HL-60/S4 treated with phorbol 12-myristate 13-acetate at 8.2 ng/mL for 4 days and 3 days (cell line): ENCODE data around the gene SPR.

ENCODE experiments used
- in situ Hi-C: fragments of 300-500 bp; cut with MboI; formaldehyde crosslinking; loops from 2 replicates; pipeline ENCODE4 v1.15.0; 2022; ENCODE audit warnings: low sequenced_read_pairs

Gene SPR

DNA sequence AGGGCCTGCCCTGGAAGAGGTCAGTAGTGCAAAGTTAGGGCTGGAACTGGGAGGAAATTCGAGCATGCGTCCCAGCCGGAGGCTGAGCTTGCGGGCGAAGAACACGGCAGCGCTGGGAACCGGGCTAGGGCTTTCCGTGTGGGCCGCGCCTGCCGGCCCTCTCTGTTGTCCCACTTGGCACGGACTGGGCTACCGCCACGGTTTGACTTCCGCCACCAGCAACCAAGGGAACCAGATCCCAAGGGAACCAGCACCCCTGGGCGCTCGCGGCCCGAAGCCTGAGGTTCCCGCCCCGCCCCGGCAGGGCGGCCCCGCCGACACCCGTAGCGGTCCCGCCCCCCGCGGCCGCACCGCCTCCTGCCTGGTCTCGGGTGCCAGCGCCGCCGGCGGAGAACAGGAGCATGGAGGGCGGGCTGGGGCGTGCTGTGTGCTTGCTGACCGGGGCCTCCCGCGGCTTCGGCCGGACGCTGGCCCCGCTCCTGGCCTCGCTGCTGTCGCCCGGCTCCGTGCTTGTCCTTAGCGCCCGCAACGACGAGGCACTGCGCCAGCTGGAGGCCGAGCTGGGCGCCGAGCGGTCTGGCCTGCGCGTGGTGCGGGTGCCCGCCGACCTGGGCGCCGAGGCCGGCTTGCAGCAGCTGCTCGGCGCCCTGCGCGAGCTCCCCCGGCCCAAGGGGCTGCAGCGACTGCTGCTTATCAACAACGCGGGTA lies at the start of gene SPR:
Gene SPR, plus strand, starts transcription at position 377 of the 708 bp plus-strand sequence. Its CDS starts 25 bp downstream, at position 402.
- in situ Hi-C loops, result loop anchor here (25.0 kb wide), 1 partner anchor 275 kb away; no protein-coding TSS in a partner anchor

DNA sequence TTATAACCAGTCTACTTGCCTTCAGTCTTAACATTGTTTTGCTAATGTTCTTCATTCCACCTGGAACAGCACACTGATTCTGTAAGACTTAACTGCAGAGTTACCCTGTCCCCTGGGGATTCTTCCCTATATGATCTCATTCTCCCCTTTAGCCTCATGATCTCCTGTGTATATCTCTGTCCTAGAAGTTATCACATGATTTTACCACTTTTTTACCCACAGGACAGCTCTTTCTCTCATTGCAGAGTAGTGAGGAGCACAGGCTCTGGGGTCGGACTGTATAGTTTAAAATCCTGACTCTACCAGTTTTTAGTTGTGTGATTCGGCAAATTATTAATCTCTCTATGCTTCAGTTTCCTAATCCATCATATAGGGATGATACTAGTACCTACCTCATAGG lies 47.1 kb upstream of the SPR start:
- in situ Hi-C loops, result no loop called here

DNA sequence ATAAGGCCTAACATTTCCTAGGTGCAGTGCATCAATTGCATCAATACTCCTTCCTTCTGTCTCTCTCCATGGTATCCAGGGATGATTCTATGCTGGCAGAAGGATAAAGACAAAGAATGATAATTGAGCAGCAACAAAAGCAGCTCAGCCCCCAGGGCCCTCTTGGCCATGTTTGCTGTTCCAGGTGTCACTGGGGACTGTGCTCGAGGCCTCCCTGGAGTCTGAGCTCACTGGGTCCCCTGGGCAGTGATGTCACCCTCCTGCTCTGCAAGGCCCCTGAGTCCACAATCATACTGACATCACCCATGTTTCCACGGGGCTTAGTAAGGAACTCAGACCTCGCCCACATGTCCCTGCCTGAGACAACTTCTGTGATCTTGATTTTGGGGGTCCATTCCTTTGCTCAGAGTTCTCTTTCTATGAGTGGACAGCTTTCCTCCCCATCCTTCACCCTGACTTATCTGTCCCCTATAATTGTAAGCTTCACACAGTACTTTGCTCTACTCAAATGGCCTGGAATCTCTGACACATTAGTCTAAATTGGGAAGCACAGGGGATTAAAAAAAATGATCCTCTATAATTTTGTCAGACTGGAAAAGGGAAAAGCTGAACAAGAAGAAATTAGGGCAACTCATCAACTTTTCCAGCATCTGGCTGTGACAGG lies 45.6 kb upstream of the SPR start:
- in situ Hi-C loops, result no loop called here

DNA sequence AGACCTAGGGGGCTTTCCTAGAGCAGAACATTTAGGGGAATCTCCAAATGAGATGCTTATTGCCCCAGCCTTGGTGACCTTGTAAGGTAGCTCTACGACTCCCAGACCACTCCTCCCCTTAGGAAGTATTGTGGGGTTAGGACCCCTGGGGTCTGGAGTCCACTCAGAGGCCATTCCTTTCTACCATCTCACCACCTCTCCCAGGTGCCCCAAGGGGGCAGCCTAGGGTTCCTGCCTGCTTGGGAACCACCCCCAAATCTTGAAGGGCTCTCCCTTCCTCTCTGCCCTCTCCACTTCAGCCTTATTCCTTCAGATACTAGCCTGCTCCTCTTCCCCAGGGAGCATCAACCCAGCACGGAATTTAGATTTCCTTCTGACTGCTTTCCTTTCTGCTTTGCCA lies 43.9 kb upstream of the SPR start:
- in situ Hi-C loops, result no loop called here

DNA sequence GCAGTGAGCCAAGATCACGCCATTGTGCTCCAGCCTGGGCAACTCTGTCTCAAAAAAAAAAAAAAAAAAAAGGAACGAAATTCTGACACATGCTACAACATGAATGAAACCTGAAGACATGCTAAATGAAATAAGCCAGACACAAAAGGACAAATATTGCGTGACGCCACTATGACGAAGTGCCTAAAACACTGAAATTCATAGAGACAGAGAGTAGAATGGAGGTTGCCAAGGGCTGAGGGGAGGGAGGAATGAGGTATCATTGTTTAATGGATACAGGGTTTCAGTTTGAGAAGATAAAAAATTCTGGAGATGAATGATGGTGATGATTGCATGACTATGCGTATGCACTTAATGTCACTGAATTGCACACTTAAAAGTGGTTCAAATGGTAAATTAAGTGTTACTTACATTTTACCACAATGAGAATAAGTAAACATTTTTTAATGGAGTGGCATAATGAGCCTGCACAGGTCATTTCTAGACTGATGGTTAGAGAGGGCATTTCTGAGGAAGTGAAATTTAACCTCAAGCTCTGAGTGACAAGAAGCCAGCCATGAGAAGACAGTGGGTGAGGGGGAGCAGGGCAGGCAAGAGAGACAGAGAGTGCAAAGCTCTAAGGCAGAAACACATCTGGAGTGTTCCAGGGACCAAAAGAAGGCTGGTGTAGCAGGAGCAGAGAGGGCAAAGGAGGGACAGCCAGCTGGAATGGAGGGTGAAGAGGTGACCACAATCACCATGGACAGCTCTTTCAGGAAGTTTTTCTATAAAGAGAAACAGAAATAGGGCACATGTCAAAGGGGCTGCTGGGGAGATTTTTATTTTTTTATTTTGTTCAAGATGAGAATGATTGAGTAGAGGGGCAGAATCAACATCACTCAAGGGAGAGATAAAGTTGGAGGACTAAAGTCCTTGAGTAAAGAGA lies 40.8 kb upstream of the SPR start:
- in situ Hi-C loops, result no loop called here

DNA sequence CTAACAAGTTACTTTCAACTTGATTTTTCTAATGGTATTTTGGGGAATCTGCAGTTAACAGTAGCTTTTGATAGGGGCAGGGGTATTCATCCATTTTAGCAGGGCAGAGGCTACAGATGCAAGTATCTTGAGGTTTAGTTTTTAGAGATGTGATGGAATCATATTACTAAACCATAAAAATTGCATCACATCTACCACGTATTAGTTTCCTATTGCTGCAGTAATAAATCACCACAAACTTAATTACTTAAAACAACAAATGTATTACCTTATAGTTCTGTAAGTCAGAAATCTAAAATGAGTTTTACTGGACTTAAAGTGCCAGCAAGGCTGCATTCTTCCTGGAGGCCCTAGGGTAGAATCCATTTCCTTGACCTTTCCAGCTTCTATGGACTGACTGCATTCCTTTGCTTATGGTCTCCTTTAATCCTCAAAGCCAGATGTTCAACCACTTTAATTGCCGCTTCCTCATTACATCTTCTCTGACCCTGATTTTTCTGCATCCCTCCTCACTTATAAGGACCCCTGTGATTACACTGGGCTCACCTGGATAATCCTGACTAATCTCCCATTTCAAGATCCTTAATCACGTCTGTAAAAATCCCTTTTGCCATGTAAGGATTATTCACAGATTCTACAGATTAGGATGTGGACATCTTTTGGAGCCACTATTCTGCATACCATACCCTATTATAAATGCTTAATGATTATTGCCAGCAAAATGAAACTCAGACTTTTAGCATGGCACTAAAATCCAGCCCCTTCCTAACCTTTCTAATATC lies 39.5 kb upstream of the SPR start:
- in situ Hi-C loops, result no loop called here

DNA sequence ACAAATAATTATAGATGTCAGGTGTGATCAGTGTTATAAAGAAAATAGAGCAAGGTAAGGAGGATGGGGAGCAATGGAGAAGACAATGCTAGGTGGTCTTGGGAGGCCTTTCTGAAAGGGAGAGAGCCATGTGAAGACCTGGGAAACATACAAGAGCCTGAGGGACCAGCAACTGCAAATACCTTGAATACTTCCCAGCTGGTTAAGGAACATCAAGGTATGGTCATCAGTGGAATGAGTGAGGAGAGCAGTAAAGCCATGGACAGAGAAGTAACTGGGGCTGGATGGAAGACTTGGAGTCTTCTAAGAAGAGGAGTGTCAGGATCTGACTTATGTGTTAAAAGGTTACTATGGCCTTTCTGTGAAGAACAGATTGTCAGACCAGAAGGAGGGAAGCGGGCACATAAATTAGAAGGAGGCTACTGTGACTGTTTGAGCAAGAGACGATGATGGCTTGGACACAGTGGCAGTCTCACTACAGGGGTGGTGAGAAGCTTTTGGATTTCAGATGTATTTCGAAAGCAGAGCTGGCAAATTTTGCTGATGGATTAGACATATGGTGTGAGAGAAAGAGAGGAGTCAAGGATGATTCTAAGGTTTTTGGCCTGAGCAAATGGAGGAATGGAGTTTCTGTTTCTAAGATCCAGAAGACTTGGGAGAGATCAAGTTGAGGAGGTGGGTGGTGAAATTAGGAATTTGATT lies 38.6 kb upstream of the SPR start:
- in situ Hi-C loops, result no loop called here

DNA sequence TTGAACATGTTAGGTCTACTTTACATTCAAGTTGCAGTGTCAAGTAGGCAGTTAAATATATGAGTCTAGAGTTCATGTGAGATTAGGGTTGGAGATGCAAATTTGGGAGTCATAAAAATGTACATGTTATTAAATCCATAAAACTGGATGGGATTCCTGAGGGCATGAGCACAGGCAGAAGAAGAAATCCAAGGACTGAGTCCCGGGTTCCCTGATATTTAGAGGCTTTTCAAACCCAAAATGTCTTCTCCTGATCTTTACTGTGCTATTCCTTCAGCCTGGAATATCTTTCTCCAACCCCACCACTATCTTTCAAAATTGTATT lies 38.1 kb upstream of the SPR start:
- in situ Hi-C loops, result no loop called here

DNA sequence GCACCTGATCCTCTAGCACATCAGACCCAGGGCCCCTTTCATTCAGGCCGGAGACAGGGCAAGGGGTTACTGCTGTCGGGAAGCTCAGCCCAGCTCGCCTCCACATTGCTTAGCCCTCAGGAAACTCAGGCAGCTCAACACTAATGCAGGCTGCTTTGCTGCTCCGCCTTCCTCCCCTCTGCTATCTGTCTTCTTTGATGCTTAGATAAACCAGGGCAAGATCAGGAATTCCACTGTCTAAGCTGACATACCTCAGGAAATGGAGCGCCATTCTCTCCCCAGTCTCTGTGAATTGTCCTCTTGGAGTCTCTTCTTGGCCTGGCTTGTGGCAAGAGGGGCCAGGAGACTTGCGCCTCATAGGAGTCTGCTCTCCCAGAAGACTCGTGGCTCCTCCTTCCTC lies 35.9 kb upstream of the SPR start:
- in situ Hi-C loops, result no loop called here

DNA sequence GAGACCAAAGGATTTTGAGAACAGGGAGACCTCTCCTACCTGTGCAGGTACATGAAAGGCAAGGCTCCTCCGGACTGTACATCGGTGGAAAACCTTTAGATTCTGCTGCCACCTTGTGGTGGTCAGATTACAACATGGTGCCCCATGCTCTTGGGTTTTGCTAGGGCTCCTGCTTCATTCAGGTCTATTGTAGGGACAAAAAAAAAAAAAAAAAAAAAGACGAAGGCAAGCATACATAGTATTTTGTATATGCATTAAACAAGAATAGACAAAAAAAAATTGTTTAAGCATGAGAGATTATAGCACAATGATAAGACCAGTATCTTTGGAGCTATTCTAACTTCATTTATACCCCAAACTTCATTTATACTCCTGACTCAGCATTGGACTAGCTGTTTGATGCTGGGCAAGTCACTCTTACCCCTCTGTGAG lies 27.4 kb upstream of the SPR start:
- in situ Hi-C loops, result no loop called here

DNA sequence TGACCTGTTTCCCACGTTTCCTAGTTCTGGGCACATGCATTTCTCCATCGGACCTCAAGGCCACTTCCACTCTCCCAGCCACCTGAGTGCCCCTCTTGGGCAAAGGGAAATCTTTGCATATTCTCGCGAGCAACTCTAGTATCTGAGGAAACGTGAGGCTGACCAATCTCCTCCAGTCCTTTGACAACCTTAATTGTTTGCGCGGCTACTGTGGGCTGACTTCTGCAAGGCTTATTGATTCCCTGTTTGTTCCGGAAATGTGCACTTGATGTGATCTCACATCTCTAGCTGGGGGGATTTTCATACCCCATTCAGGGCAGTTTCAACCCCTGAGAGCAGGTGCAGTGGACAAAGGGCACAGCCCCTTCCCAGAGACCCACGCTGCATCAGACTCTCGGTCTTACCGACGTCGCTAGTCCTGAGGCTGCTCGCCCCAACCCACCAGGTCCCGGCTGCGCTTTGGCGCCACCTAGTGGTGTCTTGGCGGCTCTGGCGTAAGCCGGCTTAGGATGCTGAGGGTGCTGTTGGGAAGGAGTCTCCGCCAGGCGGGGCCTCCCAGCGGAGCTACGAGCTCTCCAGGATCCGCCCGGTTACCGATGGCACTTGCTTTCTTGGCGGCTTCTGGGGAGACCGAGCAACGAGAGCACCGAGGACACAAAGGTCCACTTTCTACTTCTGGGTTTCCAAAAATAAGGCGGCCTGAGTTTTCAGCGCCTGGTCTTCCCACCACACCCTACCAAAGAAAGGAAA lies 24.8 kb upstream of the SPR start:
- in situ Hi-C loops, result no loop called here

DNA sequence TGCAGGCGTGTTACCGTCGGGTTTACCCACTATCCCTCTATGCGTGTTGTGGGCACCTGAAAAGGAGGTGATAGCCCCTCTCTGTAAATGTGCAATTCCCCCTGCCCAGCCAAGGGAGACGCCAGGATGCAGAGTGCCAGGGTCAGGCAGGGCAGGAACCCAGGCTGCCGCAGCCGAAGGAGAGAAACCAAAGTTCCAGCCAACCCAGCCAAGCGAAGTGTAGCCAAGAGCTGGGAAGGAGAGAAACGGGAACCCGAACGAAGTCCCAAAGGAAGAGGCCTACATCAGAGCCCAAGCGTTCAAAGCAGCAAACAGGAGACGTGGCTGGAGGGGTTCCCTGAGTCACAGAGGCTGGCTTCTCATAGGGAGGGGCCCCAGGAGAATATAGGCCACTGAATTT lies 24.2 kb upstream of the SPR start:
- in situ Hi-C loops, result no loop called here

DNA sequence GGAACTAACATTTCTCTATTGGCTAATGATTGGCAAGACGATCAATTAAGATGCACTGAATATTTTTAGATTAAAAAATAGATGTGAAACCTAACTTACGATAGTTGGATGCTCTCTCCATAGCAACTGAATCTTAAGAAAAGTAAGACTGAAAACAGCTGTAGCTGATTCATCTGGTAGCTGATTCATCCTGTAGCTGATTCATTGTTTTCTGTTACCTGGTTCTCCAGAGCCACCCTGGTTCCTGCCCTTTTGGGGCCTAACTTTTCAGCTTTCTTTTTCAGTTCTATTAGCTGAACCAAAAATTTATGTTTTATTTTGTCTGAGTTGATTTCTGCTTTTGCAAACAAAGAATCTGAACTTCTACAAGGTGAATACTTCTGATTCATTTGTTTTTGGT lies 22.7 kb upstream of the SPR start:
- in situ Hi-C loops, result no loop called here

DNA sequence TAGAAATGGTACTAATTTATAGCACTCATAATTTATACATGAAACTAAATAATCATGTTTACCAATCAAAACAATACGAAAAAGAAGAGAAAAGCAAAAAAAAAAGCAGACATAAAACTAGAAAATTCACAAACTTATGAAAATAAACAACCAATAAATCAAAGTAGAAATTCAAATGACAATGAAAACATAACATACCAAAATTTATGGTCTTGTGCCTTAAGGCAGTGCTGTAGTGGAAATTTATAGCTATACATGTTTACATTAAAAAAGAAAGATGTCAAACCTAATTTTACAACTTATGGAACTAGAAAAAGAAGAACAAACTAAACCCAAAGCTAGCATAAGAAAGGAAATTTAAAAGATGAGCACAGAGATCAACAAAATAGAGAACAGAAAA lies 16.1 kb upstream of the SPR start:
- in situ Hi-C loops, result no loop called here

DNA sequence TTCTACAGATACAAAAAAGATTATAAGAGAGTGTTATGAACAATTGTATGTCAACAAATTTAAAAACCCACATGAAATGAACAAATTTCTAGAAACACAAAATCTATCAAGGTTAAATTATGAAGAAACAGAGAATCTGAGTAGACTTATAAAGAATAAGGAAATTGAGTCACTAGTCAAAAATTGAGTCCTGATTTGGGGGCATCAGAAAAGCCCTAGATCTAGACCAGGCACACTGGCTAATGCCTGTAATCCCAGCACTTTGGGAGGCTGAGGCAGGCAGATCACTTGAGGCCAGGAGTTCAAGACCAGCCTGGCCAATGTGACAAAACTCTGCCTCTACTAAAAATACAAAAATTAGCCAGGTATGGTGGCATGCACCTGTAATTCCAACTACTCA lies 15.3 kb upstream of the SPR start:
- in situ Hi-C loops, result no loop called here

DNA sequence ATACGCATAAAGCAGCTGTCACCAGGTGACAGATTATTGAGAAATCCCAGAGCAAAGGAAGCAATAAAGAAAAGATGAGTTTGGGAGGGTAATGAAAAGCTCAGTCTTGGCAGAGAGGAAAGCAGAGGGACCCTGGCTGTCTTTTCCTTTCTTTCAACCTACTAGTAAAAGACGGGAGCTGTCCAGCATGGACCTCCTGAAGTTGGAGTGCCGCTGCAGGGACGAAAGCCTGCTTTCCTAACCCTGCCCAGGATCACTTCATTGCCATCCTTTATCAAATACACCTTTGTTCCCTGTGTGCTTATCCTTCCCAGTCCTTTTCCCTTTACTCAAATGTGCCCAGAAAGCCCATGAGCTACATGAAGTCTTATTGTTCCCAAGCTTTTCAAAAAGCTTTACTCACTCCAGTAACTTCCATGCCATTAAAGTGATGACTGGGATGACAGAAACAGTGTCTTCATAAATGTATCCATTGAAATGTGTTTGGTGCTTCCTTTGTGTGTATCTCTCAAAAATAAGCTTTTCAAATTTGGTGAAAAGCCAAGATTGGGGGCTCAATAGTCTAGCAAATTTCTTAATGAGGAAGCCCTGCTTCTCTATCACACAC lies 3.7 kb upstream of the SPR start:
- in situ Hi-C loops, result loop anchor here (25.0 kb wide), 1 partner anchor 279 kb away; no protein-coding TSS in a partner anchor

DNA sequence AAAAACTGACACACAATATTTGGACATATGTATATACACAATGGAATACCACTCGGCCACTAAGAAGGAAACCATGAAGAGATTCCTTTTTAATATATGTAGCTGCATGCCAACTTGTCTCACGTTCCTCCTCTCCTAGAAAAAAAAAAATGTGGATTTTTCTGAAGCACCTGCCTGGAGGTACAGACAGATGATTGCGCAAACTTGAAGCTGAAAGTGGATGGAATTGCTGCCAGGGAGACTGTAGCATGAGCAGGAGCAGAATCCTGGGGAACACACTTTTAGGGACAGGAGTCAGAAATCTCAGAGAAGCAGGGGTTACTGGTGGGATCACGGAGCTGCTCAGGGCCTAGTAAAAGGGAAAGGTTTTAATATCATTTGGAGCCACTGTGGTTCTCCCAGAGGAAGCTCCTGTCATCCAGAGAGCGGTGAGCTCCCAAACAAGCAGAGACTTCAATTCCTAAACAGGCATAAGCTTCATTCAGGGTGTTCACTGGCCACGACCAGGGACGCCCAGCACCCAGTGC lies 640 bp upstream of the SPR start:
- in situ Hi-C loops, result loop anchor here (25.0 kb wide), 1 partner anchor 276 kb away; no protein-coding TSS in a partner anchor

DNA sequence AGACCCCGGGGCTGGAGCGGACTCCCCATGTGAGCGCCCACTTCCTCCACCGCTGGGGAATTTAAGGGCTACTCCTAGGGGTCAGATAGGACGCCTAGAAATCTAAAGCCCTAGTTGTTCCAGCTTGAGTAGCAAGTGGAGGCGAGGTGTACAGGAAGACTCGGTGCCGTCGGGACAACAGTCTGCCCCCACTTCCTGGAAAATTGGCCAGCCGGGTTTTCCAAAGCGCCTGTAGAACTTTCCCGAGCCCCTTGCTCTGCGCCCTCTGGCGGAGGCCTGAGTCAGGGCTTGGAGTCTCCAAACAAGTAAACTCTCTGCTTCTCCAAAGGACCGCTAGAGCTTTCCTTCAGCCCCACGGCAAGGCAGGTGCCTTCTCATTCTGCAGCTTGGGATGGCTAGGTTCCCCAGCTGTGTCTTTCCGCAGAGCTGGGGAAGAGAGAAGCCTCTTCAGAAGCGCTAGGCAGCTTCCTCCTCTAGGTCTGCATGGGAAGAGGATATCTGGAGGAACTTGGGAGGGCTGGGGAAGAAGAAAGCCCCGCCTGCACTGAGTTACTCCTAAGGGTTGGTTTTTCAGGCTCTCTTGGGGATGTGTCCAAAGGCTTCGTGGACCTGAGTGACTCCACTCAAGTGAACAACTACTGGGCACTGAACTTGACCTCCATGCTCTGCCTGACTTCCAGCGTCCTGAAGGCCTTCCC lies 681 bp downstream of the SPR start:
- in situ Hi-C loops, result loop anchor here (25.0 kb wide), 1 partner anchor 274 kb away; no protein-coding TSS in a partner anchor
